IMR-90 (cell line): ENCODE results near the gene TMEM40. TPM values are rescaled to one million over a fixed set of nuclear protein-coding genes. Genes with fewer than 3 reads are reported as not detected.

Source experiments
- ATAC-seq: fragments of 200-7000 bp; cut with Tn5 transposase; 2 replicates; pipeline ENCODE4 v1.9.1; 2020; ENCODE audit warnings: low read depth, mild to moderate bottlenecking, moderate library complexity
- BruUV-seq: library from RNA; stranded (reverse); fragments of 400-500 nt; replicated peaks from 2 replicates; lab custom pipeline; 2021; lab: Mats Ljungman, UMichigan
- CTCF ChIA-PET: fragments of 300-600 bp; formaldehyde crosslinking; extraction: SDS; loops from one replicate; lab custom pipeline; 2021; ENCODE audit warnings: antibody characterized with exemption; lab: Yijun Ruan, JAX
- POLR2A ChIA-PET: fragments of 300-600 bp; sonication (Branson Sonifier 250); formaldehyde crosslinking; loops from one replicate; lab custom pipeline; 2022; ENCODE audit warnings: antibody characterized with exemption; ENCODE audit not compliant: unreplicated experiment; lab: Charles Lee
- DNase-seq: peaks from one replicate; pipeline ENCODE4 v3.0.0; 2013
- H2AFZ ChIP-seq: replicated peaks from 2 replicates; pipeline ENCODE3; 2013; ENCODE audit warnings: low read length, mild to moderate bottlenecking; ENCODE audit not compliant: poor library complexity
- H2AK5ac ChIP-seq: 2 replicates; pipeline ENCODE4 v1.6.1; 2013; ENCODE audit warnings: low read depth, low read length, inconsistent platforms
- H2AK9ac ChIP-seq: replicated peaks from 2 replicates; pipeline ENCODE3; 2013; ENCODE audit warnings: mild to moderate bottlenecking, low read depth, low read length, moderate library complexity; ENCODE audit not compliant: poor library complexity
- H2BK120ac ChIP-seq: 2 replicates; pipeline ENCODE4 v1.6.1; 2013; ENCODE audit warnings: low read depth, low read length, inconsistent platforms
- H2BK15ac ChIP-seq: 3 replicates; pipeline ENCODE4 v1.6.1; 2013; ENCODE audit warnings: low read depth, low read length, inconsistent platforms
- H2BK20ac ChIP-seq: 2 replicates; pipeline ENCODE4 v1.6.1; 2013; ENCODE audit warnings: low read depth, mild to moderate bottlenecking, inconsistent platforms, low read length, moderate library complexity
- H2BK5ac ChIP-seq: 2 replicates; pipeline ENCODE4 v1.6.1; 2013; ENCODE audit warnings: mild to moderate bottlenecking, low read depth, low read length, inconsistent platforms; ENCODE audit not compliant: poor library complexity, severe bottlenecking
- H3K14ac ChIP-seq: replicated peaks from 2 replicates; pipeline ENCODE4 v1.6.1; 2013; ENCODE audit warnings: low read depth, low read length, inconsistent platforms
- H3K18ac ChIP-seq: 2 replicates; pipeline ENCODE4 v1.6.1; 2013; ENCODE audit warnings: low read depth, low read length, control low read depth
- H3K23ac ChIP-seq: 2 replicates; pipeline ENCODE4 v1.6.1; 2013; ENCODE audit warnings: low read depth, low read length, inconsistent platforms
- H3K27ac ChIP-seq: 2 replicates; pipeline ENCODE4 v1.5.1; 2013; ENCODE audit warnings: mild to moderate bottlenecking, control low read depth, low read length; ENCODE audit not compliant: insufficient read depth
- H3K27me3 ChIP-seq: 2 replicates; pipeline ENCODE4 v1.6.1; 2013; ENCODE audit warnings: low read length; ENCODE audit not compliant: control insufficient read depth, insufficient read depth
- H3K36me3 ChIP-seq: 2 replicates; pipeline ENCODE4 v1.6.1; 2013; ENCODE audit warnings: low read length, mixed read lengths; ENCODE audit not compliant: control insufficient read depth, insufficient read depth
- H3K4ac ChIP-seq: 2 replicates; pipeline ENCODE4 v1.6.1; 2013; ENCODE audit warnings: low read depth, low read length, inconsistent platforms
- H3K4me1 ChIP-seq: 2 replicates; pipeline ENCODE4 v1.6.1; 2013; ENCODE audit warnings: low read length, mixed read lengths; ENCODE audit not compliant: control insufficient read depth, insufficient read depth
- H3K4me2 ChIP-seq: 2 replicates; pipeline ENCODE4 v1.6.1; 2013; ENCODE audit warnings: low read depth, mild to moderate bottlenecking, control low read depth, low read length, moderate library complexity
- H3K4me3 ChIP-seq: 2 replicates; pipeline ENCODE4 v1.5.1; 2013; ENCODE audit warnings: low read depth, mild to moderate bottlenecking, control low read depth, low read length, moderate library complexity; ENCODE audit not compliant: insufficient read depth
- H3K56ac ChIP-seq: 2 replicates; pipeline ENCODE4 v1.6.1; 2013; ENCODE audit warnings: low read length, inconsistent platforms; ENCODE audit not compliant: insufficient read depth; ENCODE audit errors: extremely low read depth
- H3K79me1 ChIP-seq, 2 experiments: 2 replicates each; pipeline ENCODE4 v1.6.1; 2013; ENCODE audit warnings: low read length in 2 of 2, inconsistent platforms in 1 of 2, low read depth in 1 of 2
- H3K9ac ChIP-seq: 2 replicates; pipeline ENCODE4 v1.6.1; 2013; ENCODE audit warnings: low read depth, low read length, control low read depth
- H3K9me1 ChIP-seq: 2 replicates; pipeline ENCODE4 v1.6.1; 2013; ENCODE audit warnings: low read length, inconsistent platforms; ENCODE audit not compliant: insufficient read depth
- H3K9me3 ChIP-seq: 2 replicates; pipeline ENCODE4 v1.6.1; 2013; ENCODE audit warnings: low read length; ENCODE audit not compliant: control insufficient read depth, insufficient read depth
- H4K20me1 ChIP-seq: 2 replicates; pipeline ENCODE4 v1.6.1; 2013; ENCODE audit warnings: low read length, inconsistent platforms; ENCODE audit not compliant: insufficient read depth
- H4K5ac ChIP-seq: 2 replicates; pipeline ENCODE4 v1.6.1; 2013; ENCODE audit warnings: mild to moderate bottlenecking, low read depth, low read length, control low read depth
- H4K8ac ChIP-seq, 2 experiments: 2 replicates each; pipeline ENCODE4 v1.6.1; 2013; ENCODE audit warnings: low read depth in 2 of 2, low read length in 2 of 2, control low read depth in 1 of 2, inconsistent platforms in 1 of 2
- H4K91ac ChIP-seq: 2 replicates; pipeline ENCODE4 v1.6.1; 2013; ENCODE audit warnings: low read depth, low read length, inconsistent platforms; ENCODE audit not compliant: insufficient read depth
- BHLHE40 ChIP-seq: fragments of 150-350 bp; IDR thresholded peaks from 2 replicates; pipeline ENCODE4 v1.6.1; 2016; ENCODE audit warnings: mild to moderate bottlenecking, low read depth, low read length
- CEBPB ChIP-seq: IDR thresholded peaks from 2 replicates; pipeline ENCODE4 v1.6.1; 2012; ENCODE audit warnings: low read depth, low read length, improper control_type of control experiment
- CHD1 ChIP-seq: IDR thresholded peaks from 2 replicates; pipeline ENCODE4 v1.6.1; 2012; ENCODE audit warnings: low read depth, low read length, improper control_type of control experiment
- FOS ChIP-seq: fragments of 150-350 bp; IDR thresholded peaks from 2 replicates; pipeline ENCODE4 v1.6.1; 2016; ENCODE audit warnings: low read depth, low read length
- MAZ ChIP-seq: IDR thresholded peaks from 2 replicates; pipeline ENCODE4 v1.6.1; 2012; ENCODE audit warnings: low read depth, mild to moderate bottlenecking, low read length, improper control_type of control experiment, moderate library complexity, borderline replicate concordance
- MXI1 ChIP-seq: IDR thresholded peaks from 2 replicates; pipeline ENCODE4 v1.6.1; 2012; ENCODE audit warnings: low read depth, mild to moderate bottlenecking, low read length, moderate library complexity, borderline replicate concordance
- NFE2L2 ChIP-seq: fragments of 150-350 bp; IDR thresholded peaks from 2 replicates; pipeline ENCODE4 v1.6.1; 2016; ENCODE audit warnings: low read depth, mild to moderate bottlenecking, low read length
- POLR2A ChIP-seq: IDR thresholded peaks from 2 replicates; pipeline ENCODE4 v1.6.1; 2012; ENCODE audit warnings: mild to moderate bottlenecking, low read depth, low read length
- RCOR1 ChIP-seq: IDR thresholded peaks from 2 replicates; pipeline ENCODE4 v1.6.1; 2012; ENCODE audit warnings: mild to moderate bottlenecking, low read length, improper control_type of control experiment; ENCODE audit not compliant: insufficient replicate concordance
- SMC3 ChIP-seq: fragments of 150-350 bp; IDR thresholded peaks from 2 replicates; pipeline ENCODE4 v1.6.1; 2016; ENCODE audit warnings: low read depth, mild to moderate bottlenecking, antibody characterized with exemption, low read length, moderate library complexity
- WGBS, 2 experiments: methylation state at CpG; one replicate each; pipeline versions ENCODE4 v1.1.5 to v1.1.7; 2013; ENCODE audit warnings: missing lambda C conversion rate in 2 of 2; ENCODE audit not compliant: insufficient read length in 1 of 2; ENCODE audit errors: extremely low coverage in 2 of 2; 5-methylcytosine and 5-hydroxymethylcytosine counted together
- dilution Hi-C: fragments of 300-500 bp; cut with HindIII; formaldehyde crosslinking; loops from one replicate; pipeline ENCODE4 v1.14.3; 2018; ENCODE audit warnings: low sequenced_read_pairs; ENCODE audit not compliant: unreplicated experiment
- in situ Hi-C: fragments of 300-500 bp; cut with MboI; formaldehyde crosslinking; loops from 3 replicates; pipeline ENCODE4 v1.14.3; 2019; ENCODE audit warnings: low sequenced_read_pairs, inconsistent platforms, mixed read lengths
- intact Hi-C: fragments of 100-400 bp; cut with micrococcal nuclease; formaldehyde crosslinking; loops from 2 replicates; pipeline ENCODE4 v1.10.0; 2022
- polyA plus RNA-seq, 3 experiments: library from polyadenylated mRNA; depleted of rRNA; stranded (reverse); fragments of >200 nt; gene quantifications; 2 replicates each; pipeline ENCODE4 v1.2.3, GENCODE V29; 2012; ENCODE audit warnings: low replicate concordance in 1 of 3
- total RNA-seq: library from RNA; depleted of rRNA; stranded (reverse); fragments of >200 nt; gene quantifications from 2 replicates; pipeline ENCODE4 v1.2.3, GENCODE V29; 2012
- TF ChIP-seq, protein P1 (sequence below): fragments of 150-350 bp; IDR thresholded peaks from 2 replicates; pipeline ENCODE4 v1.6.1; 2016; ENCODE audit warnings: low read depth, mild to moderate bottlenecking, low read length, moderate library complexity, borderline replicate concordance
- TF ChIP-seq, protein P2 (sequence below): conservative IDR thresholded peaks from 2 replicates; pipeline ENCODE4 v1.5.1; 2012; ENCODE audit warnings: mild to moderate bottlenecking, low read depth, low read length, improper control_type of control experiment
- TF ChIP-seq, protein P3 (sequence below): fragments of 150-350 bp; IDR thresholded peaks from 2 replicates; pipeline ENCODE4 v1.6.1; 2017; ENCODE audit warnings: mild to moderate bottlenecking, antibody characterized with exemption, low read length, low read depth

TMEM40 gene
- total and polyA plus RNA-seq, 2 of the 4 experiments (the other 2 are of a cell fraction) = 0.27 TPM; not detected in 1

DNA sequence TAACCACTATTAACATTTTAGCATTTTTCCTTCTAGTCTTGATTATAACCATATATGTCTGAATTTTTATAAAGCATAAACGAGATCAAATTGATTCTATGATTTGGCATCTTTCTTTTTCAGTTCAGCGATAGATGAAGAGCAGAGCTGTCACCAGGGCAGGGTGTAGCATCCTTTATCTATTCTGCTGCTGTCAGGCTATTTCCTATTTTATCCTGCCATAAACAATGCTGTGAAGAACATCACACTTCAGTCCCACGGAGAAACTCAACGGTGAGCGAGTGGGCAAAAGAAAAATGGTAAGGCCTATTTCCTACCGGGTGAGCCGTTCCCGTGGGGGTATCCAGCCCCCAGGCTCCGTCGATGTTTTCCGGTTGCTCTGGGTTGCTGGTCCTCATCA lies 15.5 kb downstream of the TMEM40 start:
- Histone ChIP-seq H2AFZ (no peak overlapping the region), H4K91ac (no peak overlapping the region), H3K4me3 (no peak overlapping the region), H4K5ac (no peak overlapping the region), H3K56ac (no peak overlapping the region), H3K36me3 (no peaks in the 10 kb centered on the region), H2BK20ac (no peak overlapping the region), H3K4me1 (no peaks in the 10 kb centered on the region), H4K20me1 (no peaks in the 10 kb centered on the region), H3K27ac (no peak overlapping the region), H3K14ac (no peak overlapping the region), H3K9me1 (no peaks in the 10 kb centered on the region), H2BK5ac (no peak overlapping the region), H3K9ac (no peak overlapping the region), H2BK15ac (no peak overlapping the region), H3K4ac (no peak overlapping the region), H2AK9ac (no peak overlapping the region), H3K79me1 (no peaks in the 10 kb centered on the region), H3K18ac (no peak overlapping the region), H2BK120ac (no peak overlapping the region), H4K8ac (no peak overlapping the region), H3K4me2 (no peak overlapping the region), H3K27me3 (peaks cover 18% of the 10 kb centered on the region), H3K23ac (no peak overlapping the region), H3K9me3 (no peaks in the 10 kb centered on the region), H2AK5ac (no peak overlapping the region)
- no peak for DNase-seq
- no peak for ATAC-seq
- TF ChIP-seq POLR2A (no peak), CHD1 (no peak), FOS (no peak), SMC3 (no peak), MAZ (no peak), RCOR1 (no peak), BHLHE40 (no peak), NFE2L2 (no peak), MXI1 (no peak), CEBPB (no peak)
- TF ChIP-seq, protein P1, sequence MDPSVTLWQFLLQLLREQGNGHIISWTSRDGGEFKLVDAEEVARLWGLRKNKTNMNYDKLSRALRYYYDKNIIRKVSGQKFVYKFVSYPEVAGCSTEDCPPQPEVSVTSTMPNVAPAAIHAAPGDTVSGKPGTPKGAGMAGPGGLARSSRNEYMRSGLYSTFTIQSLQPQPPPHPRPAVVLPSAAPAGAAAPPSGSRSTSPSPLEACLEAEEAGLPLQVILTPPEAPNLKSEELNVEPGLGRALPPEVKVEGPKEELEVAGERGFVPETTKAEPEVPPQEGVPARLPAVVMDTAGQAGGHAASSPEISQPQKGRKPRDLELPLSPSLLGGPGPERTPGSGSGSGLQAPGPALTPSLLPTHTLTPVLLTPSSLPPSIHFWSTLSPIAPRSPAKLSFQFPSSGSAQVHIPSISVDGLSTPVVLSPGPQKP = no peak
- TF ChIP-seq, protein P2, sequence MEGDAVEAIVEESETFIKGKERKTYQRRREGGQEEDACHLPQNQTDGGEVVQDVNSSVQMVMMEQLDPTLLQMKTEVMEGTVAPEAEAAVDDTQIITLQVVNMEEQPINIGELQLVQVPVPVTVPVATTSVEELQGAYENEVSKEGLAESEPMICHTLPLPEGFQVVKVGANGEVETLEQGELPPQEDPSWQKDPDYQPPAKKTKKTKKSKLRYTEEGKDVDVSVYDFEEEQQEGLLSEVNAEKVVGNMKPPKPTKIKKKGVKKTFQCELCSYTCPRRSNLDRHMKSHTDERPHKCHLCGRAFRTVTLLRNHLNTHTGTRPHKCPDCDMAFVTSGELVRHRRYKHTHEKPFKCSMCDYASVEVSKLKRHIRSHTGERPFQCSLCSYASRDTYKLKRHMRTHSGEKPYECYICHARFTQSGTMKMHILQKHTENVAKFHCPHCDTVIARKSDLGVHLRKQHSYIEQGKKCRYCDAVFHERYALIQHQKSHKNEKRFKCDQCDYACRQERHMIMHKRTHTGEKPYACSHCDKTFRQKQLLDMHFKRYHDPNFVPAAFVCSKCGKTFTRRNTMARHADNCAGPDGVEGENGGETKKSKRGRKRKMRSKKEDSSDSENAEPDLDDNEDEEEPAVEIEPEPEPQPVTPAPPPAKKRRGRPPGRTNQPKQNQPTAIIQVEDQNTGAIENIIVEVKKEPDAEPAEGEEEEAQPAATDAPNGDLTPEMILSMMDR = no peak
- TF ChIP-seq, protein P3, sequence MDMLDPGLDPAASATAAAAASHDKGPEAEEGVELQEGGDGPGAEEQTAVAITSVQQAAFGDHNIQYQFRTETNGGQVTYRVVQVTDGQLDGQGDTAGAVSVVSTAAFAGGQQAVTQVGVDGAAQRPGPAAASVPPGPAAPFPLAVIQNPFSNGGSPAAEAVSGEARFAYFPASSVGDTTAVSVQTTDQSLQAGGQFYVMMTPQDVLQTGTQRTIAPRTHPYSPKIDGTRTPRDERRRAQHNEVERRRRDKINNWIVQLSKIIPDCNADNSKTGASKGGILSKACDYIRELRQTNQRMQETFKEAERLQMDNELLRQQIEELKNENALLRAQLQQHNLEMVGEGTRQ = no peak
- POLR2A ChIA-PET = no interaction called here
- dilution Hi-C loops (no loop called here), intact Hi-C loops (no loop called here), in situ Hi-C loops (no loop called here)
- no TSS peak for BruUV-seq
- WGBS, 2 experiments = no CpG with 5 or more reads among the region's 11 CpGs
- CTCF ChIA-PET = no interaction called here
